ENCODE data around the gene ANKRD33B.

GRCh38 chr5:10615693-10616092 is 51.8 kb downstream of the ANKRD33B start:
- TF ChIP-seq EZH2 (IDR thresholded peaks at IDR 0.05; ENCODE audit: insufficient read depth, poor library complexity, severe bottlenecking) (no peak), EZH2phosphoT487 (IDR thresholded peaks at IDR 0.05; ENCODE audit: insufficient read depth, low read depth) (no peak)
